Measurements from ENCODE around the gene NUDT1. TPM values are rescaled to one million over a fixed set of nuclear protein-coding genes. Genes with fewer than 3 reads are reported as not detected.

Gene NUDT1
- total RNA-seq, 1 donor from 2014 or later, result 5.5 TPM

DNA sequence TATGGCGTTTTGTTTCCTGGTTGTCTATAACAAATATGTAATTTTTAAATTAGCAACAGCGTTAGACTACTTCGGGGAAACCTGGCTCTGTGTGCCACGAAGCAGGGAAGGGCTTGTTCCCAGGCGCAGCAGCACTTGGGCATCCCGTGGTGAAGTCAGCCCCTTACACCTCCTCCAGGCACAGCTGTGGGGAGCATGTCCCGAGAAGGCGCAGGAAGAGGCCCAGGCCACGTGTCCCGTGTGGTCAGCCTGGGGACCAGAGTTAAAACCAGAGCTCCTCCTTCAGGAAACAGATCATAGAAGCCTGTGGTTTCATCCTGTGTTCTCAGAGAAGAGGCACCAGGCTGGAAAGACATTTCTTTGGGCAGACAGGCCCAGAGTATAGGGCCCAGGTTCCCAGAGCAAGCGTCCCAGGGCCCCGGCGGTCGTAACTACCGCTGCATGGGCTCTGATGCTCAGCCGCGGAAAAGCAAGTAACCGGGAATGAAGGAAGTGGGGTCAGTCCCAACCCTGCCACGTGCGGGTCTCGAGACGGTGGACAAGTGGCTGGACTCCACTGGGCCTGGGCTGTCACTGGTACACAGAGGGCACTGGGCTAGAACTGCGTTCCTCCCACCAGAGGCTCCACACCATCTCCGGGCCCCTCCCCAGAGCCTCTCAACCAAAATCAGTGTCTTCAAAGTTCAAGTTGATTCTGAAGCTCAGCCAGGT lies 7.1 kb downstream of the NUDT1 start:
- DNase-seq (ENCODE audit: low read depth), result no peak

DNA sequence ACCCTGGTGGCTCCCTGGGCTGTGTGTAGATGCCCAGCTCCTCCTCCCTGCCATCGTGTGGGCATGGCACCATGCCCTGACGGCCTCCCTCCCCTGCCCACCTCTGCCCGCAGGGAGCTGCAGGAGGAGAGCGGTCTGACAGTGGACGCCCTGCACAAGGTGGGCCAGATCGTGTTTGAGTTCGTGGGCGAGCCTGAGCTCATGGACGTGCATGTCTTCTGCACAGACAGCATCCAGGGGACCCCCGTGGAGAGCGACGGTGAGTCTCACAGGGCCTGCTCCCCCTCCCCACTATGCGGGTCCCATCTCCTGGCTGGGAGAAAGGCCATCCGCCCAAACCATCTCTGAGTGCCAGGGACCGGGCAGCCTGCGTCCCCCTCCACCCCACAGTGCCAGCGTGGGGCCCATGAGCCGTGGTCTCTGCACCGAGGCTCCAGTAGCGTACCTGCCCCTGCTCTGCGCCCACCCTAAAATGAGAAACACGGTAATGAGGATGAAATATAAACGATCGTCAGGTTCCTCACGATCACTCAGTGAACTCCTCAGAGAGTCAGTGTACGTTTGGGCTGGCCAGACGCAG lies 7.8 kb downstream of the NUDT1 start:
- no peak for DNase-seq (ENCODE audit: low read depth)

DNA sequence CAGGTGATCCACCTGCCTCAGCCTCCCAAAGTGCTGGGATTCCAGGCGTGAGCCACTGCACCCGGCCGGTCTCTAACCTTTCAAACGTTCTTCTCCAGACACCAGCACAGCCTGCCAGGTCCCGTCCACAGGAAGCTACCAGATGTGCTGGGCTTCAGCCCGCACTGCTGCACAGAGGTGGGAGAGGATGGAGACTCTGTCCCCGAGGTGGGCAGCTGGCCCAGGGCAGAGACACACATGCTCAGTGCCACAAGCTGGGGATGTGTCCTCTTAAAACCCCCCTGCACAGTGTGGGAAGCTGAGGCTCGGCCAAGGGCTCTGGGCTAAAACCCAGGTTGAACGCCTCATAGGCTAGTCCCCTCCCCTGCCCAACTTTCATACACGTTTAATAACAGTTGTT lies 9.4 kb downstream of the NUDT1 start:
- DNase-seq (ENCODE audit: low read depth), result no peak

DNA sequence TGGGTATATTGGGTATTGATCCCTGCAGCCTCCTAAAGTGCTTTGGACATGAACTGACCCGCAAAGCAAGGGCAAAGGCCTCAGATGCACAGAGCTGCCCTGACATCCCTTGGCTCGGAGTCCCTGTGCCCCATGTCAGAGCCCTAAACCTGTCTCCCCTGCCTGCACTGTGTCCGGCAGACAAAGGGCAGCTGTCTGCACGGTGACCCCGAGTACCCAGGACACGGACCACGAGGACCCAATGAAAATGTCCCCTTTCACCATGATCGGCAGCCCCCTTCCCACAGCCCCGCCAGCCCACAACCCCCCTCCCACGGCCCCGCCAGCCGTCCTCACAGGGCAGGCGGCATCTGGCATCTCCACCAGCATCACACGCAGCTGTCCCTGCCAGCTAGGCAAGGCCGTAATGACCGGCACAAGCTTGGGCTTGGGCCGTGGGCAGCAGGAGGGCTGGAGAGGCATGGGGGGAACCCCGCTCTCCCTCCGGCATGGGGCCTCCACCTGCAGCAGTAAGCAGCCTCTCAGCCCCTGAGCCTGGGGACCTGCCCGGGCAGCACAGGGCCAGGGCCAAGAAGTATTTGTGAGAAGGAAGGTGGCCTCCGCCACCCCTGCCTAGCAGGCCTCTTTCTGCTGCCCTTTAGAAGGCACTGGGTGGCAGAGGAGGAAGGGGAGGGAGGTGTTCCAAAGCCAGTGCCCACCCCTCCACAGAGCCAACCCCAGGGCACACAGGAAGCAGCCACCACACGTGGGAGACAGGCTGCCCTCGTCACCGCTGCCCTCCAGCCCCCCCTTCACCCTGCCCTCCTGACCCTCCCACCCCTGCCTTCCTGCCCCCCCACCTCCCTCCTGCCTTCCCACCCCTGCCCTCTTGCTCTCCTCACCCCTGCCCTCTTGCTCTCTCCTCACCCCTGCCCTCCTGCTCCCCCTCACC lies 10.1 kb downstream of the NUDT1 start:
- no peak for DNase-seq (ENCODE audit: low read depth)

DNA sequence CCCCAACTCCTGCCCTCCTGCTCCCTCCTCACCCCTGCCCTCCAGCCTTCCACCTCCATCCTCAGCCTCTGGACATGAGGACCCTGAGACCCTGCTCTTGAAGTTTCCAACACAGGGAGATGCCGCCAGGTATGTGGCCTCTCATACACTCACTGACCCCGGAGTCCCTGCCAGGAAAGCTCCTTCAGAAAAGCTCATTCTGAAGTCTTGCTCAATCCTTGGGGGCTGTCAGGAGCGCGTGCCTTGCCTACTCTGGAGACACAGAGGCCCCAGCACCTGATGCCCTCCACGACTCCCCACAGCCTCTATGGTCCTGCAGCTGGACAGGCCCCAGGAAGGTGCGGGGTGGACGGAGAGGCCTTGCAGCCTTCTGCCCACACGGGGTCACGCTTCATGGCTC lies 11.0 kb downstream of the NUDT1 start:
- no peak for DNase-seq (ENCODE audit: low read depth)

DNA sequence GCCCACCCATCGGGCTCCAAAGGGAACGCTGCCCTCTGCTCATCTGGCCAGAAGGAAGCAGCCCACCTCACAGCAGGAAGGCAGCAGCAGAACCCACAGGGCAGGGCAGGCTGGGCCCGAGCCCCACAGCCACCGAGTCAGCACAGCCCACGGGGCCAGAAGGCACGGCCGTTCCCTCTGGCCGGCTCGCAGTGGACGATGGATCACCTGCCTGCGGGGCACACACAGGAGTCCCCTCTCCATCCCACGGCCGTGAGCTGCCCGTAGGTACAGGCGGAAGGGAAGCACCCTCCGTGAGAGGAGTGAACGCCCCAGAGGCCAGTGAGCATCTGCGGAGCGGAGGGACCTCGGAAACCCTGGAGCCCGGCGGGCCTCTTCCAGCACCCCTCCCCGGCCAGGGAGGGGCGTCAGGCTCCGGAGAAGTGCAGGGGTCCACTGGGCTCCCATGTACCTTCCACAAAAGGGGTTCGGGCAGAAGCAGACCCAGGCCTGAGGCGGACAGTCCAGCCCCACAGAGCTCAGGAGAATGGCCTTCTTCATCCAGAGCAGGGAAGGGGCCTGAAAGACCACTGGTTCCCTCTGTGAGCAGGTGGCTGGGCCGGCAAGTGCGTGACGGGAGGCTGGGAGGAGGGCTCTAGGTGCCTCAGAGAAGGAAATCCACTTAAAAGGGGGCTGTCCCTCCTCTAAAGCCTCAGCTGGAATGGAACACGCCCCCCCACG lies 11.7 kb downstream of the NUDT1 start:
- DNase-seq (ENCODE audit: low read depth), result no peak

DNA sequence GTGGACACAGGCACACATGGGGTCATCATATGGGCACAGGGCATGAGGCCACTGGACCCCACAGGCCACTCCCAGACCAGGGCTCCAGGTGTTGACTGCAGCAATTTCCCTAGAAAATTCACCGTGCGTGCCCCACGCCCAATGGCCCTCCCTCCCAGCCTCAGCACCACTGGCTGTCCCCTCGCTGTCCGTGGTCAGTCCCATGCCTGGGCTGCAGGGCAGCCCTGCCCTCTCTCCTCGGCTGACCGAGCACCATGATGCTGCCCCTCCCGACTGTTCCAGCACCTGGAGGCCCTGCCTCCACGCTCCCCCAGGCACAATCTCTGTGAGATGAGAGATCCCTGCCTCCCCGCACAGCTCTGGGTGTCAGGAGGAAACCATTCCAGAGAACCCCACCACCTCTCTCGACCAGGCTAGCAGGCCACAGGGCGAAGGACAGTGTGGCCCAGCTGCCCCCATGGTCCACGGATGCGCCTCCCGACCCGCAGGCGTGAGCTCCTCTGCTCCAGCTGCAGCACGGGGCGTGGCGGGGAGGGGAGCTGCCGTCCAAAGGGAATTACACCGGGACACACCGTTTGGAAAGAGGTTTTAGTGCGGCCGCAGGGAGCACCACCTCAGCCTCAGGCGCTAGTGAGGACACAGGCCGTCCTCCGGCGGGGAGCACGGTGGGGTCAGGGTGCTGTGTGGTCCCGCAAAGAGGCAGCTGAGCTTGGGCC lies 12.6 kb downstream of the NUDT1 start:
- no peak for DNase-seq (ENCODE audit: low read depth)

DNA sequence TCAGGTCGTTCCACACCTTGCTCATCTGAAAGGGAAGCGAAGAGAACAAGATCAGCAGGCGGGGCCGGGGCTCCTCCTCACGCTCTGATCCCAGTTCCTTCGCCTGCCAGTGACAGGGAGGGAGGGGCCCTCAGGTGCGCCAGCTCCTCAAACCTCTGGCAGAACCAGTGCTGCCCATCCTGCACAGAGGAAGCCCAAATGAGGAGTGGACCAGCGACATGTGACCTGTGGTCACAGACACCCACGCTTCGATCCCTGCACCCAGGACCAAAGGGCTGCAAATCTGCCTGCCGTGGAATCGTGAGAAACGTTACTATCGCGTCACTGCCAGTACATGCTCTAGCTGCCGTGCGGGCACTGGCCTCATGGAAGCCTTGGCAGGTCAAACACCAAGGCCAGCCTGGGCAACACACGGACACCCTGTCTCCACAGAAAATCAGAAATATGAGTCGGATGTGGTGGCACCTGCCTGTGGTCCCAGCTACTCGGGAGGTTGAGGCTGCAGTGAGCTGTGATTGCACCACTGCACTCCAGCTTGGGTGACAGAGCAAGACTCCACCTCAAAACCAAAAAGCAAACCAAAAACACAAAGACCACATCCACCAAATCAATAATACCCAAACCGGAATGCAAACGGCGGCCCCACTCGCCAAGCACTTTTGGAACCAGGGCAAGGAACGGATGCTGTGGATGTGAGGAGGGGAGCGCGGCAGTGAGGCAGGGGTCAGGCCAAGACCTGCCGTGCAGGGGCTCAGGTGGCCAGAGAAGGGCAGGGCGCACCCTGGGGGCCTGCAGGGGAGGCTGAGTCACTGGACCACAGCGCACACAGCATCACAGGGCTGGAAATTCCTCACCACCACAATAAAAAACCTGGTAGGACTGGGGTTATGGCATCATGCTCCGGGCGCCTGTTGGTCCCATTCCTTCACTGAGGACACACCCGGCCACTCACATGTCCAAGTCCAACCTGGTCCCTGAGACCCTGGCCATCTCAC lies 13.4 kb downstream of the NUDT1 start:
- DNase-seq (ENCODE audit: low read depth), result no peak

DNA sequence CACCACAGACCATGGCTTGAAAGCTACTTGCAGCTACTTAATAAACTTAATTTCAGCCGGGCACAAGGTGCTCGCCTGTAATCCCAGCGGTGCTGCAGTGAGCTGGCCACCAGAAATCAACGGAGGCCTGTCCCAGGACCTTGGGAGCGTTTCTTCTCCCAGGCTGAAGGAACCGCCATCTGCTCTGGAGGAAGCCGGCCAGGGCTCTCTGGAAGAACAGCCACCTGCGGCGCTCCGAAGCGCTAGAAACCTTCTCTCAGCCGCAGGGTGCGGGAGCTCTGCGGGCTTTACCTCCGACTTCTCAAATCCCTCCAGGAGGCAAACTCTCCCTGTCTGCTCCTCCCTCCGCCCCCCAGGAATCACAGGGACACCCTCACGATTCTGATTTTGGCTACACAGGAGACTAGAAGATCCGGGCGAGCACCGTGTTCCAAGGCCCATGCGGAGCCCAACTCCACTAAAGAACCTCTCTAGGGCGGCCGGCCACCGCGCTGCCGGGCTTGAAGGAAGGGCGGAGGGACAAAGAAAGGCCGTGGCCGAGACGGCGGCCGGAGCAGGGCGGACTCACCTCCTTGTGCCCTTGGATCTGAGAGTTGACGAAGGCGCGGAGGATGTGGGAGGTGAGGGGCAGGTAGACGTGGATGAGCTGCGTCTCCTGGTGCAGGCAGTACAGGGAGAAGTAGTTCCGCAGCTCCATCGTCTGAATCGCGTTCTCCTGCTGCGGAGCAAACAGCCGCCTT lies 14.4 kb downstream of the NUDT1 start:
- DNase-seq (ENCODE audit: low read depth), result no peak

DNA sequence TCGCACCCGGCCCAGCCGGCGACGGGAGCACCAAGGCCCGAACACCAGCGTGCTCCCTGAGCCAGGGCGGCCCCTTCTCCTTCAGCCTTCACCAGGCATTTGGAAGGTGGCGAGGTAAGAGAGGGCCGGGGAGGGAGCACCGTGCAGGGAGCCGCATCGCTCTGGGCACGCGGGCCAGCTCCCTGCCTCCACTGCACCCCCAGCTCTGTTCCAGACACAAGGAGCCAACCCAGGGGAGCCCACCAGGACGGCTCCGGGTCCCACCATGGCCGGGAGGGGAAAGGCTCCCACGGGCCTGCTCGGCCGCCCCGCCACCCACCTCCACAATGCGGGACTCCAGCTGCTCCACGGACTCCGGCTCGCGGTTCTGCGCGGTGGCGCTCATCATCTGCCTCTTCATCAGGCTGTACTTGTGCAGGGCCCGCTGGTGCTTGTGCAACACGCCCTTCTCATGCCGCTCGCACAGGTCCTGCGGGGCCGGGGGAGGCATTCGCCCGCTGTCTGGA lies 15.1 kb downstream of the NUDT1 start:
- DNase-seq (ENCODE audit: low read depth), result no peak

DNA sequence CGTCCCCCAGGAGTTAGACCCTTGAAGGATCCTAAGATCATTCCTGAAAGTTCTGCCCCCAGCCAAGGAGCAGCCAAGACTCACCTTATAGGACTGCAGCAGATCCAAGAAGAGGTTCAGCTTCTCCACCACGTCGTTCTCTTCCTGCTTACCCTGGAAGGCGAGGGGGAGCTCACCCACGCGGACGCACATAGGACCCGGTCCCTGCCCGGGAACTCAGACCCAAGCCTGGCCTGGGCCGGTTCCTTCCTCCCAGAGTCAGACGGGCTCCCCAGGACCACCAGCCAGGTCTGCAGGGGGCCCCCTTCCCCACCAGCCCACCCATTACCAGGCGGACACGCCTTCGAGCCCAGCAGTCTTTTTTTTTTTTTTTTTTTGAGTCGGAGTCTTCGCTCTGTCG lies 15.6 kb downstream of the NUDT1 start:
- DNase-seq (ENCODE audit: low read depth), result no peak

DNA sequence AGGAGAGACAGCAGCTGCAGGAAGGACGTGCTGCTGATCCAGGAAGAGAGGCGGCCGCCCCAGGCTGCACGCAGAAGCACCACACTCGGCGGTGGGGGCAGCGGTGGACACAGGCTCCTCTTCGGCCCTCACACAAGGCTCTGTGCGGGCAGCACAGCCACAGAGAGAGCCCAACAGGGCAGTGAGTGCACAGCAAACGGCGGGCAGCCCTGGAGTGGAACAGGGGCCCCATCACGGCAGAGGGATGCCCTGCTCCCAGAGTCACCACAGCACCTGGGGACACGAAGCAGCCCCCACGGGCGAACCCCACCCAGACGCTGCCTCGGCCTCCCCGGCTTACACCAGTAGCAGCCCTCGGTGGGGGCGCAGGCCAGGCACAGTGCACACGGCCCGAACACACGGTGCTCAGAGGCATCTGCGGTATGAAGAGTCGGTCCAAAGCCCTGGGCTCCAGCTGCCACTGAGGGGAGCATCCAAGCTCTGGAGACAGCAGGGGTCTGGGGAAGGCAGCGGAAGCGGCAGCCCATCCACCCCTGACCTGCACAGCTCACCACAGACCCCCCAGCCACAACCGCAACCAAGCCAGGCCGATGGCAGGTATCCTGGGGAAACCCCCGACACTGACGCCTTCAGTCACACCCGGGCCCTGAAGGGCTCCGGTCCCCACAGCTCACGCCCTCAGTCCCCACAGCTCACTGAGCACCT lies 16.8 kb downstream of the NUDT1 start:
- no peak for DNase-seq (ENCODE audit: low read depth)

DNA sequence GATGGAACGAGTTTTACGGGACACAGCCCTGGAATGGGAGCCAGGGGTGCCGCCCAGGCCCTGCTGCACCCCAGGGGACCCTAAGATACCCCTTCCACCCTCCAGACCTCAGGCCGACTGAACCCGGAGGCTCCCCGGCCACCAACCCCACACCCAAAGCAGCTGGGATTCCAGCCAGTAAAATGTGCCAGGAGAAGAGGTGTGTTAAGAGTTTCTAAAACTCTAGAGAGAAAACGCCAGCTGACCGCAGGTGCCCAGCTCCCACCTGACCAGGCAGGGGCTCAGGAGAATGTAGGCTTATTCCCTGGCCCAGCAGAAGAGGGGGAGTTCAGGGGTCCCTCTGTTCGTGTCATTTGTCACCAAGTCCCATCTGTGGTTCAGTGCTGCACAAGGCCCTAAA lies 17.5 kb downstream of the NUDT1 start:
- no peak for DNase-seq (ENCODE audit: low read depth)

DNA sequence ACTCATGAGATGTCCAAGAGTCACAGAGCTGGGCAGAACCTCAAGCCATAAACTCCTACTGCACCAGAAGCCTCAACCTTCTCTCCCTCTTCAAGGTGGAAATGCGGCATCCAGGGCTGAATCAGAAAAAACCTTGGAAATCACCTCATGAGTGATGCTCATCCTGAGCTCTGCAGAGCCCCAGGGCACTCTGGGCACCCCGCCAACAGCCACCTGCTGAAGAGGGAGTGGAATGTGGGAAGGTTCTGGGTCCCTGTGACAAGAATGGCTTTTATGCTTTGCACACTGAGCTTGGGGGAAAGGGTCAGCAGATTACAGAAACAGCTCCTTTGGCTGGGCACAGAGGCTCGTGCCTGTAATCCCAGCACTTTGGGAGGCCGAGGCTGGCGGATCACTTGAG lies 18.8 kb downstream of the NUDT1 start:
- DNase-seq (ENCODE audit: low read depth), result peak; percentile 79

DNA sequence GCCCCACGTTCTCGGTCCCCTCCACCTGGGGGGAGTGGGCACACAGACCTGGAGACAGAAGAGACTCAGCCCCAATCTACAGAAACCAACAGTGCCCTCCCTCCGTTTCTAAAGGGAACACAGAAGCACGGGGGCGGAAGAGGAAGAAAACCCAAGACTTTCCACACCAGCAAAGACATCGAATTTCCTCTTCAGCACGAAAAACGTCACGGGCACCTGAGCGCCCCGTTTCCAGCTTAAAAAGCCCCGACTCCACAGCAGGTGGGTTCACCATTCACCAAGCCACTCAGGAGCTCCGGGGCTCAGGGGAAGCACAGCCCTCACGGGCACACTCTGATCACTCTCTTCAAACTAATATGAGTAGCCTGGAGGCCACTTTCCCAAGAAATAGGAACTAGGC lies 19.6 kb downstream of the NUDT1 start:
- no peak for DNase-seq (ENCODE audit: low read depth)

DNA sequence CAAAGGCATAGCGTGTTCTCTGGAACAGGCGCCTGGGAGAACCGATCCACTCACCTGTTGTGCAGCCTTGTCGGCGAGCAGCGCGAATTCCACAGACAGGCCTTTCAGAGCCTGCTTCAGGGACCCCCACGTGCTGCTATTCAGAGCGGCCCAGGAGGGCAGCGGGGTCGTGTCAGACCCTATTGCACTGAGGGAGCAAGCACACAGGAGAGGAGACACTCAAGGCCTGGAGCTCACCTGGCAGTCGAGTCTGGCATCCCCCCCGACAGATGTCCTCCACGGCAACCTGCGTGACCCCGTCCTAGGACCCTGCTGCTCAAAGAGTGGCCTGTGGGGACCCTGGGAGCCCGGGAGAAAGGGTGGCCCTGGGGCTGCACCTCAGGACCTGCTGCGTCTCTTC lies 21.1 kb downstream of the NUDT1 start:
- DNase-seq (ENCODE audit: low read depth), result no peak

DNA sequence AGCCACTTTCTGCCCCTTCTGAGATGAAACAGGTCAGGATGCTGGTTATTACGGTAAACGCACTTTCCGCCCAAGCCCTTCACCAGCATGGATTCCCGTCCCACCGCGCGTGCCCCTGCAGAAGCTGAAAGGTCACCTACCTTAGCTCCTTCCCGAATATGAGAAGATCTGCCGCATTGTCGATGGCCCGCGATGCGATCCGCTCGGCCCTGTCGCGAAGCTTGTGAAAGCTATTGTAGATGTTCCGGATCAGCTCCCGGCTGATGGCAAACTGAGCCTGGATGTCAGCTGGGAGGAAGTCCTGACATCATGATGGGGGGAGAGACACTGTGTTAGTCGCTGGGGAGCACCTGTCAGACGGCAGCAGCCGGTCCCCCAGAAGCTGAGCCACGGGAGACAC lies 22.1 kb downstream of the NUDT1 start:
- no peak for DNase-seq (ENCODE audit: low read depth)

DNA sequence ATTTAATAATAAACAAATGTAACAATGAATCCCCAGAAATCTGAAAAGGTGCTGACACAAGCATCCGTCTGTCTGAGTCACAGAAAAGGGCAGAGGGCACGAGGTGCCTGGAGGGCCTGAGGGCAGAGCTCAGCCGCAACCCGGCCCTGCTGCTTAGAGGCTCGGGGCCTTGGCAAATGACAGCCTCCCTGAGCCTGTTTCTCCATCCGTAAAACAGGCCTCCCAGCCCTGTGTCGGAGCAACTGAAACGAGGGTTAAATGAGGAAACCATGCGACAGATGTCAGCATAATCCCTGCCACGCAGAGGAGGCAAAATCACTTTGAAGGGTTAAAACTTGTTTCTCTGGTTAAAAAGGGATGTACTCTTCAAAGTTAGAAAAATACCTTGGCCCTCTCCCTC lies 24.9 kb downstream of the NUDT1 start:
- DNase-seq (ENCODE audit: low read depth), result no peak

Data from renal cortical epithelial cell (primary cell).